ENCODE results near the gene MCAT.
"Not testable (repeated sequence)": the region's sequence is repeated elsewhere in the genome, so short reads cannot be mapped to it uniquely, and the experiment has no call there.

Gene MCAT

GRCh38 chr22:43118024-43118849 is 25.0 kb downstream of the MCAT start:
- no peak for DNase-seq

- no peak for DNase-seq
Measured at GRCh38 chr22:43116932-43117331, 26.3 kb downstream of the MCAT start.

GRCh38 chr22:43114958-43115357 is 28.2 kb downstream of the MCAT start:
- DNase-seq: peak; percentile 92

- peak; percentile 73 for DNase-seq
Measured at GRCh38 chr22:43113526-43114251, 29.5 kb downstream of the MCAT start.

GRCh38 chr22:43110927-43111623 is 32.1 kb downstream of the MCAT start:
- DNase-seq: peak; percentile 9

- DNase-seq: peak; percentile 35
Measured at GRCh38 chr22:43110444-43110926, 32.7 kb downstream of the MCAT start, which contains the start of gene BIK. Gene BIK, plus strand, starts transcription at chr22:43110750. Its CDS starts 13,273 bp downstream, at chr22:43124023.

- DNase-seq: no peak
Measured at GRCh38 chr22:43109921-43110443, 33.2 kb downstream of the MCAT start.

GRCh38 chr22:43109511-43109910 is 33.7 kb downstream of the MCAT start:
- no peak for DNase-seq

- DNase-seq: no peak
Measured at GRCh38 chr22:43106302-43106701, 36.9 kb downstream of the MCAT start.

GRCh38 chr22:43104950-43105349 is 38.2 kb downstream of the MCAT start:
- DNase-seq: not testable (repeated sequence)

GRCh38 chr22:43104056-43104625 is 39.1 kb downstream of the MCAT start:
- not testable (repeated sequence) for DNase-seq

GRCh38 chr22:43101306-43101705 is 41.9 kb downstream of the MCAT start:
- DNase-seq: no peak

- no peak for DNase-seq
Measured at GRCh38 chr22:43100225-43100624, 43.0 kb downstream of the MCAT start.

- DNase-seq: no peak
Measured at GRCh38 chr22:43099095-43099494, 44.1 kb downstream of the MCAT start.

GRCh38 chr22:43098356-43098755 is 44.8 kb downstream of the MCAT start:
- DNase-seq: no peak

- no peak for DNase-seq
Measured at GRCh38 chr22:43096420-43096819, 46.8 kb downstream of the MCAT start.

GRCh38 chr22:43094551-43094950 is 48.6 kb downstream of the MCAT start:
- peak; percentile 27 for DNase-seq

GRCh38 chr22:43094085-43094484 is 49.1 kb downstream of the MCAT start:
- peak; percentile 75 for DNase-seq

GRCh38 chr22:43092085-43092484 is 51.1 kb downstream of the MCAT start:
- DNase-seq: no peak

- peak; percentile 59 for DNase-seq
Measured at GRCh38 chr22:43090130-43090789, 52.9 kb downstream of the MCAT start.

- peak; percentile 83 for DNase-seq
Measured at GRCh38 chr22:43088984-43089717, 54.0 kb downstream of the MCAT start, which contains the start of gene TTLL1. Gene TTLL1, minus strand, starts transcription at chr22:43089391. Its CDS starts 13,805 bp downstream, at chr22:43075586.

Measured in DMS153 (cell line).